HEK293T (cell line): Measurements from ENCODE around the gene SOX6.

ENCODE experiments used
- ARNT ChIP-seq: fragments of 450-650 bp; IDR thresholded peaks from 2 replicates; pipeline ENCODE4 v1.6.1; 2017; ENCODE audit warnings: mild to moderate bottlenecking
- FOXA1 ChIP-seq: fragments of 450-650 bp; IDR thresholded peaks from 2 replicates; pipeline ENCODE4 v1.6.1; 2016; ENCODE audit warnings: mild to moderate bottlenecking
- LEF1 ChIP-seq: fragments of 450-650 bp; IDR thresholded peaks from 2 replicates; pipeline ENCODE4 v1.6.1; 2017; ENCODE audit warnings: mild to moderate bottlenecking, borderline replicate concordance
- SP1 ChIP-seq: fragments of 450-650 bp; IDR thresholded peaks from 2 replicates; pipeline ENCODE4 v1.6.1; 2017
- TARDBP ChIP-seq: fragments of 450-650 bp; IDR thresholded peaks from 2 replicates; pipeline ENCODE4 v1.6.1; 2016
- ZNF384 ChIP-seq: fragments of 450-650 bp; IDR thresholded peaks from 2 replicates; pipeline ENCODE4 v1.6.1; 2016

DNA sequence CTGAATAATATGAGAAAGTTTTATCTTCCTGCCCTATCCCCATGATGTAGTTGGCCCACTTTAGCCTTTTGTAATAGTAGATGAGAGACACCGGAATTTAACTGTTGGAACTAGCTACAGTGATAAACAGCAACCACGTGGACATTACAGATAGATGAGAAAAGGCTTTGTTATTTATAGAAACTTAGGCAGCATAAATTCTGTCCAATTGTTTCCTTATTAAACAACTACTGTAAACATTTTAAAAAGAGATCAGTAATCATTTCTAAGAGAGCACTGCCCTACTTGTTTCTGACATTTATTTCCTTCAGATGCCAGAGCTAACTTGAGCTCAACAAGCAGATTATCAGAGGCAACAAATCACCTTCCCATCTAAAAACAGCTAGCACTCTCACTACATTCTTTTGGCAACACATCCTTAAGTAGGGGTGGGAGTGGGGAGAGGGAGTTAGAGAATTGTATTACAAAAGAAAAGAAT lies 63.1 kb downstream of the SOX6 start:
- TF ChIP-seq TARDBP (no peak), ZNF384 (no peak), LEF1 (no peak), FOXA1 (no peak), SP1 (no peak), ARNT (no peak)
